ENCODE measurements around the gene FBXL22.

FBXL22 gene

GRCh38 chr15:63597038-63597790, at the start of gene FBXL22:
Gene FBXL22, plus strand, starts transcription at chr15:63597387. Its CDS starts 6 bp downstream, at chr15:63597393.
- DNase-seq = peak; percentile 11

- DNase-seq = no peak
These were observed 45.8 kb upstream of the FBXL22 start for GRCh38 chr15:63551400-63551799.

- DNase-seq = no peak
These were observed 43.8 kb upstream of the FBXL22 start for GRCh38 chr15:63553388-63553791.

GRCh38 chr15:63554337-63554927, 42.8 kb upstream of the FBXL22 start:
- no peak for DNase-seq

GRCh38 chr15:63555507-63555906, 41.7 kb upstream of the FBXL22 start:
- no peak for DNase-seq

GRCh38 chr15:63556246-63556645, 40.9 kb upstream of the FBXL22 start:
- no peak for DNase-seq

GRCh38 chr15:63556736-63557135, 40.5 kb upstream of the FBXL22 start:
- no peak for DNase-seq

GRCh38 chr15:63559753-63560152, 37.4 kb upstream of the FBXL22 start:
- DNase-seq = no peak

- DNase-seq = no peak
These were observed 36.3 kb upstream of the FBXL22 start for GRCh38 chr15:63560741-63561448.

GRCh38 chr15:63564093-63564492, 33.1 kb upstream of the FBXL22 start:
- DNase-seq = no peak

- no peak for DNase-seq
These were observed 31.5 kb upstream of the FBXL22 start for GRCh38 chr15:63565536-63566186.

- no peak for DNase-seq
These were observed 24.3 kb upstream of the FBXL22 start for GRCh38 chr15:63572749-63573464.

- DNase-seq = no peak
These were observed 23.7 kb upstream of the FBXL22 start for GRCh38 chr15:63573533-63573932.

GRCh38 chr15:63575312-63575711, 21.9 kb upstream of the FBXL22 start:
- DNase-seq = no peak

- no peak for DNase-seq
These were observed 20.7 kb upstream of the FBXL22 start for GRCh38 chr15:63576441-63576840.

- no peak for DNase-seq
These were observed 15.0 kb upstream of the FBXL22 start for GRCh38 chr15:63582179-63582578.

- no peak for DNase-seq
These were observed 14.3 kb upstream of the FBXL22 start for GRCh38 chr15:63582718-63583426.

- DNase-seq = no peak
These were observed 10.4 kb upstream of the FBXL22 start for GRCh38 chr15:63586790-63587189.

- DNase-seq = no peak
These were observed 9.7 kb upstream of the FBXL22 start for GRCh38 chr15:63587527-63587926.

GRCh38 chr15:63588826-63589225, 8.4 kb upstream of the FBXL22 start:
- no peak for DNase-seq

- DNase-seq = no peak
These were observed 3.2 kb upstream of the FBXL22 start for GRCh38 chr15:63593705-63594671.

Measured in NCI-H345 (cell line).